HepG2 (cell line): ENCODE measurements around the gene LANCL3. TPM values are rescaled to one million over a fixed set of nuclear protein-coding genes. Genes with fewer than 3 reads are reported as not detected.
"Not testable (repeated sequence)": the region's sequence is repeated elsewhere in the genome, so short reads cannot be mapped to it uniquely, and the experiment has no call there.

ENCODE experiments used
- ATAC-seq: fragments of 200-7000 bp; cut with Tn5 transposase; 3 replicates; pipeline ENCODE4 v1.9.1; 2020; ENCODE audit warnings: mild to moderate bottlenecking, moderate library complexity
- BruUV-seq: library from RNA; stranded (reverse); fragments of 400-500 nt; replicated peaks from 2 replicates; lab custom pipeline; 2021; lab: Mats Ljungman, UMichigan
- CTCF ChIA-PET: fragments of 300-600 bp; formaldehyde crosslinking; extraction: SDS; loops from one replicate; lab custom pipeline; 2021; ENCODE audit warnings: low total read pairs, inconsistent platforms, low intra/inter-chr PET ratio; lab: Yijun Ruan, JAX
- POLR2A ChIA-PET: fragments of 350-600 bp; sonication (Branson Sonifier 250); formaldehyde crosslinking; loops from one replicate; lab custom pipeline; 2020; ENCODE audit warnings: antibody characterized with exemption, inconsistent platforms; lab: Yijun Ruan, JAX
- DNase-seq: peaks from one replicate; pipeline ENCODE4 v3.0.0-alpha.2; 2015; ENCODE audit warnings: low spot score
- FAIRE-seq: peaks from 3 replicates; lab custom pipeline; 2011; peaks lifted over from hg19 to GRCh38; lab: Jason Lieb, UNC
- H2AFZ ChIP-seq: one replicate; pipeline ENCODE4 v1.6.1; 2011; ENCODE audit warnings: low read length, inconsistent platforms
- H3K27ac ChIP-seq: fragments of 300-600 bp; 3 replicates; pipeline ENCODE4 v1.8.0; 2011; ENCODE audit warnings: mixed run types, mild to moderate bottlenecking, mixed read lengths, low read length, inconsistent platforms; ENCODE audit not compliant: insufficient read depth; ENCODE audit errors: extremely low read length
- H3K27me3 ChIP-seq, 2 experiments: fragments of 200-600 bp in 1 of 2; 2 replicates in 1 of 2; 3 replicates in 1 of 2; pipeline versions ENCODE4 v1.6.0 to v1.8.0; 2011; ENCODE audit warnings: low read length in 2 of 2, mild to moderate bottlenecking in 2 of 2, moderate library complexity in 2 of 2, inconsistent platforms in 1 of 2; ENCODE audit not compliant: insufficient read depth in 2 of 2, control insufficient read depth in 1 of 2
- H3K36me3 ChIP-seq, 2 experiments: fragments of 200-600 bp in 1 of 2; replicated peaks in 1 of 2; 2 replicates in 1 of 2; 3 replicates in 1 of 2; pipeline versions ENCODE4 v1.5.1 to v1.8.0; 2011; ENCODE audit warnings: low read length in 2 of 2, inconsistent platforms in 1 of 2; ENCODE audit not compliant: insufficient read depth in 2 of 2, control insufficient read depth in 1 of 2
- H3K4me1 ChIP-seq: 2 replicates; pipeline ENCODE4 v1.5.1; 2012; ENCODE audit warnings: low read length, inconsistent platforms; ENCODE audit not compliant: insufficient read depth
- H3K4me2 ChIP-seq: 2 replicates; pipeline ENCODE4 v1.6.0; 2011; ENCODE audit warnings: low read depth, low read length, inconsistent platforms
- H3K4me3 ChIP-seq, 3 experiments: fragments of 200-600 bp in 1 of 3; sonication (generic), shearing (Covaris generic) in 1 of 3; replicated peaks in 1 of 3; 2 replicates each; pipeline ENCODE4 v1.5.1; 2011 to 2016; ENCODE audit warnings: low read length in 3 of 3, inconsistent platforms in 2 of 3, low read depth in 2 of 3, mild to moderate bottlenecking in 2 of 3, control low read depth in 1 of 3, mixed read lengths in 1 of 3; ENCODE audit not compliant: insufficient read depth in 1 of 3
- H3K79me2 ChIP-seq: one replicate; pipeline ENCODE4 v1.6.1; 2011; ENCODE audit warnings: low read length, inconsistent platforms; ENCODE audit not compliant: insufficient read depth
- H3K9ac ChIP-seq: 2 replicates; pipeline ENCODE4 v1.6.0; 2011; ENCODE audit warnings: mild to moderate bottlenecking, low read depth, low read length, inconsistent platforms; ENCODE audit not compliant: insufficient read depth
- H3K9me3 ChIP-seq: 2 replicates; pipeline ENCODE4 v1.5.1; 2012; ENCODE audit warnings: mild to moderate bottlenecking, low read length
- H4K20me1 ChIP-seq: 2 replicates; pipeline ENCODE4 v1.6.0; 2011; ENCODE audit warnings: inconsistent platforms, mild to moderate bottlenecking, low read length, moderate library complexity; ENCODE audit not compliant: insufficient read depth
- CBFB ChIP-seq: sonication (generic); formaldehyde crosslinking; IDR thresholded peaks from 2 replicates; pipeline ENCODE4 v1.4.0; 2020; ENCODE audit warnings: missing genetic modification reagents
- CHCHD3 ChIP-seq: sonication (generic); formaldehyde crosslinking; IDR thresholded peaks from 2 replicates; pipeline ENCODE4 v1.8.0; 2022; ENCODE audit warnings: mild to moderate bottlenecking, missing genetic modification reagents, moderate library complexity
- GATAD1 ChIP-seq: IDR thresholded peaks from 2 replicates; pipeline ENCODE4 v1.6.1; 2016; ENCODE audit warnings: missing genetic modification reagents, missing compliant biosample characterization
- HNRNPH1 ChIP-seq: fragments of 200-400 bp; formaldehyde crosslinking; optimal IDR thresholded peaks from 2 replicates; pipeline ENCODE3; 2017; ENCODE audit warnings: mild to moderate bottlenecking, low read depth, low read length
- KLF12 ChIP-seq: sonication (generic); formaldehyde crosslinking; IDR thresholded peaks from 2 replicates; pipeline ENCODE4 v1.4.0; 2020; ENCODE audit warnings: missing genetic modification reagents, borderline replicate concordance
- PBX2 ChIP-seq: IDR thresholded peaks from 2 replicates; pipeline ENCODE4 v1.6.1; 2016; ENCODE audit warnings: control low read depth
- SMARCE1 ChIP-seq: fragments of 450-650 bp; IDR thresholded peaks from 2 replicates; pipeline ENCODE4 v1.6.1; 2017; ENCODE audit warnings: borderline replicate concordance
- ZSCAN9 ChIP-seq: IDR thresholded peaks from 2 replicates; pipeline ENCODE4 v1.6.1; 2016; ENCODE audit warnings: borderline replicate concordance
- WGBS: methylation state at CpG from one replicate; pipeline ENCODE4 v1.1.6; 2017; ENCODE audit warnings: low lambda C conversion rate; 5-methylcytosine and 5-hydroxymethylcytosine counted together
- in situ Hi-C: cut with HindIII; loops from 2 replicates; pipeline ENCODE4 v1.10.0; 2017; ENCODE audit warnings: low pct_unique_long_range_greater_than_20kb; ENCODE audit not compliant: extremely low pct_ligation_motif_present
- intact Hi-C: fragments of 100-400 bp; cut with micrococcal nuclease; formaldehyde crosslinking; loops from one replicate; pipeline ENCODE4 v1.10.0; 2022; ENCODE audit not compliant: unreplicated experiment
- polyA plus RNA-seq, 8 experiments: library from polyadenylated mRNA; depleted of rRNA in 3 of 8; stranded (reverse) in 7 of 8; unstranded in 1 of 8; fragments of >200 nt; fragmentation: Illumina TruSeq in 4 of 8; extraction: Trizol in 4 of 8; gene quantifications; 2 replicates each; pipeline versions ENCODE4 v1.2.1 to v1.2.3, GENCODE V29; 2011 to 2016; ENCODE audit warnings: low read depth in 4 of 8, missing spikeins in 1 of 8, mixed read lengths in 1 of 8; ENCODE audit not compliant: insufficient read depth in 1 of 8
- total RNA-seq, 5 experiments: library from RNA; depleted of rRNA; stranded (reverse); fragments of >200 nt; fragmentation: Illumina TruSeq; extraction: Trizol; gene quantifications; 2 replicates each; pipeline ENCODE4 v1.2.3, GENCODE V29; 2016; ENCODE audit warnings: low read depth in 1 of 5

LANCL3 gene
- total and polyA plus RNA-seq, 2 of the 13 experiments (the other 11 are each of a cell fraction or from before 2014, with no cell fraction given) = not detected

GRCh38 chrX:37545066-37545465 lies 26.4 kb upstream of the LANCL3 start:
- Histone ChIP-seq H3K36me3 (no peaks in the 10 kb centered on the region), H3K4me3 (no peak overlapping the region), H3K27me3 (no peaks in the 10 kb centered on the region), H3K9ac (no peak overlapping the region), H3K79me2 (no peaks in the 10 kb centered on the region), H3K9me3 (no peaks in the 10 kb centered on the region), H4K20me1 (no peaks in the 10 kb centered on the region), H3K4me2 (no peak overlapping the region), H3K4me1 (no peaks in the 10 kb centered on the region), H3K27ac (no peak overlapping the region), H2AFZ (no peak overlapping the region)
- BruUV-seq = no TSS peak
- WGBS = 72% methylated on average over 11 of the region's 25 CpGs
- ATAC-seq (no peak), FAIRE-seq (no peak), DNase-seq (no peak)
- TF ChIP-seq PBX2 (CRISPR knock-in tag) (no peak), CHCHD3 (no peak), KLF12 (CRISPR knock-in tag) (no peak), GATAD1 (CRISPR knock-in tag) (no peak), CBFB (CRISPR knock-in tag) (no peak), ZSCAN9 (CRISPR knock-in tag) (no peak), SMARCE1 (no peak), HNRNPH1 (no peak)
- in situ Hi-C loops = no loop called here
- ChIA-PET CTCF (no interaction called here), POLR2A (no interaction called here)
- intact Hi-C loops = no loop called here

GRCh38 chrX:37549619-37550018 lies 21.8 kb upstream of the LANCL3 start:
- H2AFZ ChIP-seq, H3K4me2 ChIP-seq, H4K20me1 ChIP-seq, H3K27ac ChIP-seq, in situ Hi-C loops, BruUV-seq, H3K36me3 ChIP-seq, H3K4me1 ChIP-seq, DNase-seq, H3K27me3 ChIP-seq, FAIRE-seq, ATAC-seq, H3K4me3 ChIP-seq, intact Hi-C loops, H3K9me3 ChIP-seq, POLR2A ChIA-PET, CTCF ChIA-PET, H3K79me2 ChIP-seq, H3K9ac ChIP-seq: not testable (repeated sequence)
